Measurements from ENCODE around the gene CXorf58. TPM values are rescaled to one million over a fixed set of nuclear protein-coding genes. Genes with fewer than 3 reads are reported as not detected.

CXorf58 gene
- total and polyA plus RNA-seq, 2 of the 13 experiments (the other 11 are each of a cell fraction or from before 2014, with no cell fraction given), result not detected

DNA sequence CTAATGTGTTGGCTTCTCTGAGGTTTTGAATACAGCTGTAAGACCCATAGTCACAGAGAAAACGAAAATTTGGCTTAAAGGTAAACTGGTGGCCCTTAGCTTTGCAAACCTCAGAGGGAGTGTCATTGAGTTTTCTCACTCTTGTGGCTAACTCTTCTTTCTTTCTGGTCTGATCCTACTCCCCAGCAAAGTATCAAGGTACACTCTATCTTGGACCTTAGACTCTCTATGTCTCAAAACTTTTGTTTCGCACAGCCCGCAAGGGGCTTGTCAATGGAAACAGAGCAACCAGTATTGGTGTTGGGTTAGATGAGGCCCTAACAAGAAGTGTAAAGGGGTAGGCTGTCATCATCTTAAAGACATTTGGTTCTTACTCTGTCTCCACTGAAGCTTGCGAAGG lies 19.9 kb upstream of the CXorf58 start (continued):
- TF ChIP-seq HMGA1 (CRISPR knock-in tag; conservative IDR thresholded peaks at IDR 0.05), result no peak
- TF ChIP-seq HNRNPLL (IDR thresholded peaks at IDR 0.05; ENCODE audit: low read depth, low read length, poor library complexity, severe bottlenecking), result no peak
- no peak for TF ChIP-seq EP300 (IDR thresholded peaks at IDR 0.05; ENCODE audit: low read depth in 2 of 2, low read length in 2 of 2)
- TF ChIP-seq EP300 (CRISPR knock-in tag; IDR thresholded peaks at IDR 0.05; ENCODE audit: borderline replicate concordance), result no peak
- no peak for TF ChIP-seq HMG20A (CRISPR knock-in tag; IDR thresholded peaks at IDR 0.05; ENCODE audit: borderline replicate concordance)

DNA sequence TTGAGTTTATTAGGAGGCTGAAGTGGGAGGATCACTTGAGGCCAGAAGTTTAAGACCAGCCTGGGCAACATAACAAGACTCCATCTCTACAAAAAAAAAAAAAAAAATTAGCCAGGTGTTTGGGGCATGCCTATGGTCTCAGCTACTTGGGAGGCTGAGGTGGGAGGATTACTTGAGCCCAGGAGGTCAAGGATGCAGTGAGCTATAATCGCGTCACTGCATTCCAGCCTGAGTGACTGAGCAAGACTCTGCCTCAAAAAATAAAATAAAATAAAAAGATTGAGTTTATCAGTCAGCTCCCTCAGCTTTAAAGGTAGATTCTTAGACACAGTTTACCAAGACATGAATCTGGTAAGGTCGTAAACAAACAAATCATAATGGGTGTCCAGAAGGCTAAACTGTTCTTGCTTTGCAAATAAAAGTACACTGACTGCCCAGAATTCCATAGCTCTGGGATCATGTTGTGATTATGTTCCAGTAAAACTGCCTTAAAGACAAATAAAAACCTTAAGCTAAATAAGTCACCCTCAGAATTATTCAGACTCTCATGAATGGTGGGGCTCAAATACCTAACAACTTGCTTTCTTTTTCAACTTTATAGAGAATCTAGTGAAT lies 18.8 kb upstream of the CXorf58 start:
- ChIA-PET POLR2A (interaction anchor here (1.0 kb wide), 1 partner anchor 107 kb away, joined by 3 read pairs; the partner anchor contains the start of gene SAT1), CTCF (ENCODE audit: low intra/inter-chr PET ratio, low total read pairs) (no interaction called here)
- no peaks in the 10 kb centered on the region for H3K27me3 ChIP-seq (ENCODE audit: control insufficient read depth in 1 of 2, insufficient read depth in 2 of 2, low read length in 2 of 2)
- H4K20me1 ChIP-seq (ENCODE audit: insufficient read depth, low read length), result no peaks in the 10 kb centered on the region
- H3K27ac ChIP-seq (ENCODE audit: extremely low read length, insufficient read depth, low read length), result no peak overlapping the region
- no peak overlapping the region for H3K4me3 ChIP-seq (replicated peaks in 1 of 3; ENCODE audit: insufficient read depth in 1 of 3, low read depth in 2 of 3, low read length in 3 of 3)
- H3K9ac ChIP-seq (ENCODE audit: insufficient read depth, low read depth, low read length), result no peak overlapping the region
- peaks cover 29% of the 10 kb centered on the region for H3K4me1 ChIP-seq (ENCODE audit: insufficient read depth, low read length)
- ATAC-seq (no peak), FAIRE-seq (no peak), DNase-seq (ENCODE audit: low spot score) (no peak)
- H3K36me3 ChIP-seq (replicated peaks in 1 of 2; ENCODE audit: control insufficient read depth in 1 of 2, insufficient read depth in 2 of 2, low read length in 2 of 2), result no peaks in the 10 kb centered on the region
- no peak overlapping the region for H3K4me2 ChIP-seq (ENCODE audit: low read depth, low read length)
- in situ Hi-C loops (cut with HindIII; ENCODE audit: extremely low pct_ligation_motif_present, low pct_unique_long_range_greater_than_20kb) (no loop called here), intact Hi-C loops (cut with micrococcal nuclease; ENCODE audit: unreplicated experiment) (no loop called here)
- no peak overlapping the region for H2AFZ ChIP-seq (ENCODE audit: low read length)
- no peaks in the 10 kb centered on the region for H3K79me2 ChIP-seq (ENCODE audit: insufficient read depth, low read length)
- no peak for TF ChIP-seq ZNF577 (CRISPR knock-in tag; IDR thresholded peaks at IDR 0.05; ENCODE audit: borderline replicate concordance, low read depth)
- TF ChIP-seq, protein P1, sequence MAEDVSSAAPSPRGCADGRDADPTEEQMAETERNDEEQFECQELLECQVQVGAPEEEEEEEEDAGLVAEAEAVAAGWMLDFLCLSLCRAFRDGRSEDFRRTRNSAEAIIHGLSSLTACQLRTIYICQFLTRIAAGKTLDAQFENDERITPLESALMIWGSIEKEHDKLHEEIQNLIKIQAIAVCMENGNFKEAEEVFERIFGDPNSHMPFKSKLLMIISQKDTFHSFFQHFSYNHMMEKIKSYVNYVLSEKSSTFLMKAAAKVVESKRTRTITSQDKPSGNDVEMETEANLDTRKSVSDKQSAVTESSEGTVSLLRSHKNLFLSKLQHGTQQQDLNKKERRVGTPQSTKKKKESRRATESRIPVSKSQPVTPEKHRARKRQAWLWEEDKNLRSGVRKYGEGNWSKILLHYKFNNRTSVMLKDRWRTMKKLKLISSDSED (CRISPR knock-in tag; IDR thresholded peaks at IDR 0.05), result no peak
- no peak for TF ChIP-seq HOXD1 (CRISPR knock-in tag; IDR thresholded peaks at IDR 0.05)
- no peak for TF ChIP-seq ZNF879 (CRISPR knock-in tag; IDR thresholded peaks at IDR 0.05)
- TF ChIP-seq EED (CRISPR knock-in tag; IDR thresholded peaks at IDR 0.05), result no peak
- TF ChIP-seq, protein P2, sequence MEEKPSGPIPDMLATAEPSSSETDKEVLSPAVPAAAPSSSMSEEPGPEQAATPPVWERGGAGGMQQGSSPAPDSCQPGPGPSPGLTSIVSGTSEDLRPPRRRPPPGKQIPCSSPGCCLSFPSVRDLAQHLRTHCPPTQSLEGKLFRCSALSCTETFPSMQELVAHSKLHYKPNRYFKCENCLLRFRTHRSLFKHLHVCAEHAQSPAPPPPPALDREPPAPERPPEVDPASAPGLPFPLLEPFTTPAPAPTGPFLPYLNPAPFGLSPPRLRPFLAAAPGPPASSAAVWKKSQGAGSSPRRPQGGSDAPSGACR (CRISPR knock-in tag; IDR thresholded peaks at IDR 0.05), result no peak
- TF ChIP-seq SUZ12 (IDR thresholded peaks at IDR 0.05; ENCODE audit: low read depth, low read length), result no peak
- TF ChIP-seq POLR2AphosphoS5 (IDR thresholded peaks at IDR 0.05; ENCODE audit: low read depth, low read length), result no peak
- TF ChIP-seq, protein P3, sequence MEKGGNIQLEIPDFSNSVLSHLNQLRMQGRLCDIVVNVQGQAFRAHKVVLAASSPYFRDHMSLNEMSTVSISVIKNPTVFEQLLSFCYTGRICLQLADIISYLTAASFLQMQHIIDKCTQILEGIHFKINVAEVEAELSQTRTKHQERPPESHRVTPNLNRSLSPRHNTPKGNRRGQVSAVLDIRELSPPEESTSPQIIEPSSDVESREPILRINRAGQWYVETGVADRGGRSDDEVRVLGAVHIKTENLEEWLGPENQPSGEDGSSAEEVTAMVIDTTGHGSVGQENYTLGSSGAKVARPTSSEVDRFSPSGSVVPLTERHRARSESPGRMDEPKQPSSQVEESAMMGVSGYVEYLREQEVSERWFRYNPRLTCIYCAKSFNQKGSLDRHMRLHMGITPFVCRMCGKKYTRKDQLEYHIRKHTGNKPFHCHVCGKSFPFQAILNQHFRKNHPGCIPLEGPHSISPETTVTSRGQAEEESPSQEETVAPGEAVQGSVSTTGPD (CRISPR knock-in tag; IDR thresholded peaks at IDR 0.05), result no peak
- TF ChIP-seq GTF3A (CRISPR knock-in tag; conservative IDR thresholded peaks at IDR 0.05), result no peak
- BruUV-seq (replicated peaks), result no TSS peak
- no peaks in the 10 kb centered on the region for H3K9me3 ChIP-seq (ENCODE audit: low read length)
- WGBS (ENCODE audit: low lambda C conversion rate), result 98% methylated on average over 3 of the region's 3 CpGs
